Esophagus squamous epithelium (tissue), 4 donors: ENCODE results near the gene KHK.

ENCODE experiments used
- CTCF ChIP-seq, 6 experiments: fragments of 450-650 bp in 4 of 6; fragments of 200-600 bp in 2 of 6; sonication (generic) in 2 of 6; IDR thresholded peaks; one replicate each; pipeline ENCODE4 v1.5.1; 2016 to 2019; ENCODE audit warnings: antibody characterized with exemption in 6 of 6, mild to moderate bottlenecking in 4 of 6, moderate library complexity in 4 of 6
- POLR2A ChIP-seq, 4 donors: fragments of 450-650 bp; IDR thresholded peaks; one replicate each; pipeline ENCODE4 v1.6.1; 2017; ENCODE audit warnings: antibody characterized with exemption in 4 of 4, mild to moderate bottlenecking in 4 of 4, moderate library complexity in 3 of 4

- TF ChIP-seq CTCF (IDR thresholded peaks at IDR 0.05) (no peak), POLR2A (IDR thresholded peaks at IDR 0.05) (no peak)
These were observed 33.3 kb upstream of the KHK start for GRCh38 chr2:27053321-27053720.
